NK-92 treated with Interleukin-12 subunit alpha and Interleukin-12 subunit beta, amount 100 ng/mL, for 24 hours (cell line): ENCODE data around the gene PAQR6.
"Not testable (repeated sequence)": the region's sequence is repeated elsewhere in the genome, so short reads cannot be mapped to it uniquely, and the experiment has no call there.

Experiments used
- DNase-seq: peaks from one replicate; lab custom pipeline; 2025; lab: John Stamatoyannopoulos, UW

PAQR6 gene

GRCh38 chr1:156230473-156230837, 17.4 kb downstream of the PAQR6 start:
- no peak for DNase-seq

GRCh38 chr1:156229809-156230472, 17.9 kb downstream of the PAQR6 start:
- no peak for DNase-seq

DNA sequence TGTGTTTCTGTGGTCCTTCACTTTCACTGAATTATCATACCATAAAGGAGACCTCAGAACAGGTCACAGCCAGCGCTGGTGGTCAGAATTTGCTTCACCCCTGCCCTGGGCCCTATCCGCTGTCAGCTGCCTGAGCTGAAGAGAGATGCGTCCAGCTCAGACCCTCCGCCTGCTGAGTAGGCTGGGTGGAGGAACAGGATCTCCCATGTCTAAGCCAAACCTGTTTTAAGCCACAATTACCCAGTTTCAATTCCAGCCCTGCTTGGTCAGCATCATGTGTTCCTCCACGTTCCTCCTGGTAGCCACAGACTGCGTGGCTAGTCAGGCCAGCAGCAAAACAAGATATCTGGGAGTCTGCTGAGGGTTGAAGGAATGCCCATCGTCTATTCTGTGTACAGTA, 19.4 kb downstream of the PAQR6 start:
- DNase-seq: no peak

- DNase-seq: no peak
Observed at GRCh38 chr1:156226782-156227181, 21.1 kb downstream of the PAQR6 start.

DNA sequence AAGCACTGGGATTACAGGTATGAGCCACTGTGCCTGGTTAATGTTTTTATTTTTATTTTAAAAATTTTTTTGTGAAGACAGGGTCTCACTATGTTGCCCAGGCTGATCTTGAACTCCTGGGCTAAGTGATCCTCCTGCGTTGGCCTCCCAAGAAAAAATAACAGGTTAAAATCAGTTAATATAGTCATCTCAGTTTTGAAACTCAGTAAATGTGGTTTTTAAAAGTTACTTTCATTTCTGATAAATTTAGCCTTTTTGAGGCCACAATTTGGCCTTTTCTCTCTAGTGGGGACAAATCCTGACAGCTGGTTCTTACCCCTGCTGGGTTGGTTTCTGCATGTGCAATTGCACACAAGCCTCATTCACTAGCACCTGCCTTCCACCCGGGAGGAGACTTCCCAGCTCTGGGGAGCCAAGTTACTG, 21.7 kb downstream of the PAQR6 start:
- peak; percentile 30 for DNase-seq

GRCh38 chr1:156225677-156226014, 22.2 kb downstream of the PAQR6 start:
- no peak for DNase-seq

- no peak for DNase-seq
Observed at GRCh38 chr1:156221986-156222692, 25.7 kb downstream of the PAQR6 start.

GRCh38 chr1:156220226-156220625, 27.6 kb downstream of the PAQR6 start:
- no peak for DNase-seq

- peak; percentile 35 for DNase-seq
Observed at GRCh38 chr1:156217871-156218270, 30.0 kb downstream of the PAQR6 start.

GRCh38 chr1:156216361-156217086, 31.3 kb downstream of the PAQR6 start:
- not testable (repeated sequence) for DNase-seq

- no peak for DNase-seq
Observed at GRCh38 chr1:156214024-156214748, 33.7 kb downstream of the PAQR6 start.

DNA sequence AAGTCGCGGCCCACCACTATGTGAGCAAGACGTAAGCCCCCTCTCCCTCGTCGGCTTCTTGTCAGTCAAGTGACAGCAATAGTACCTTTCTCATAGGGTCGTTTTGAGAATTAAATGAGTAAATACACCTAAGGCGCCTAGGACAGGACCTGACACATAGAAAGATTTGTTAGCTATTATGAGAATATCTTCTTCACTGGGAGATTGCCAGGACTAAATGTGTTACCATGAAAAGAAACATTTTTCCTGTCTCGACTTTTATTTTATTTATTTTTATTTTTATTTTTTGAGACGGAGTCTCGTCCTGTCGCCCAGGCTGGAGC, 34.3 kb downstream of the PAQR6 start:
- no peak for DNase-seq

DNA sequence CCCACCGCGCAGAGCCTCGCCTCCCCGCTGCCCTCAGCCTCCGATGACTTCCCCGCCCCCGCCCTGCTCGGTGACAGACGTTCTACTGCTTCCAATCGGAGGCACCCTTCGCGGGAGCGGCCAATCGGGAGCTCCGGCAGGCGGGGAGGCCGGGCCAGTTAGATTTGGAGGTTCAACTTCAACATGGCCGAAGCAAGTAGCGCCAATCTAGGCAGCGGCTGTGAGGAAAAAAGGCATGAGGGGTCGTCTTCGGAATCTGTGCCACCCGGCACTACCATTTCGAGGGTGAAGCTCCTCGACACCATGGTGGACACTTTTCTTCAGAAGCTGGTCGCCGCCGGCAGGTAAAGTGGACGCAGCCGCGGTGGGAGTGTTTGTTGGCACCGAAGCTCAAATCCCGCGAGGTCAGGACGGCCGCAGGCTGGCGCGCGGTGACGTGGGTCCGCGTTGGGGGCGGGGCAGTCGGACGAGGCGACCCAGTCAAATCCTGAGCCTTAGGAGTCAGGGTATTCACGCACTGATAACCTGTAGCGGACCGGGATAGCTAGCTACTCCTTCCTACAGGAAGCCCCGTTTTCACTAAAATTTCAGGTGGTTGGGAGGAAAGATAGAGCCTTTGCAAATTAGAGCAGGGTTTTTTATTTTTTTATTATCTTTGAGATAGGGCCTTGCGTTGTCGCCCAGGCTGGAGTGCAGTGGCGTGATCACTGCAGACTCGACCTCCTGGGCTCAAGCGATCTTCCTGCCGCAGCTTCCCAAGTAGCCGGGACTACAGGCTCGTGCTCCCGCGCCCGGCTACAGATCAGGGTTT, 34.8 kb downstream of the PAQR6 start, which contains the start of gene PMF1:
PMF1 (plus strand) TSS at position 175 of the 811 bp plus-strand sequence; CDS start at position 184, 9 bp downstream.
- DNase-seq: peak; percentile 96

DNA sequence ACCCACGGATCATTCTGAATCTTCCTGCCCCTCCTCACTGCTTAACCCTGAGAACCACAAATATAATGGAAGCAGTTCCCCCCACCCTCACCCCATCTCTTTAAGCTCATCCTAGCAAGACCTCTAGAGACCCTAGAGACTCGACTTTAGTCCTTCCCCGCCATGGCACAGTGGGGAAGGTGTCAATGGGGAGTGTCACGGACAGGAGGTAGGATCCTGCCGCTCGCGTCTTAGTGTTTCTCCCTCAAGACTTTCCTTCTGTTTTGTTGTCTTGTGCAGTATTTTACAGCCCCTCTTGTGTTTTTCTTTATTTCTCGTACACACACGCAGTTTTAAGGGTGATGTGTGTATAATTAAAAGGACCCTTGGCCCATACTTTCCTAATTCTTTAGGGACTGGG, 35.7 kb downstream of the PAQR6 start:
- DNase-seq: no peak

DNA sequence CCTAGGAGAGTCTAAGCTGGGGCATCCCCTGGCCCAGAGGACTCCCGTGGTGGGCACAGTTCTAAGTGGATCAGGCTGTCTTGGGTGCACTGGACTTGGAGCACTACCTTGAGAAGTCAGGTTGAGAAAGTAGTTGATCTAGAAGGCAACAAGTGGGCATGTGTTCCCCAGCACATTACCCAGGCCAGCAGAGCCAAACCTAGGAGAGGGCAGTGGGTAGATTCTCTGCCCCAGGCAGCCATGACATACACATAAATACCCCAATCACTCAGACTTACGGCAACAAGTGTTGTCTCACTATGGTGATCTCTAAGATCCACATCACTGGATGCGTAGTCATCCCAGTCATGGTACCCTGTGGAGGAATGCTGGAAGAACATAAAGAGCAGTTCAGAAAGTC, 36.6 kb downstream of the PAQR6 start:
- DNase-seq: no peak

- DNase-seq: no peak
Observed at GRCh38 chr1:156204686-156205085, 43.2 kb downstream of the PAQR6 start.

DNA sequence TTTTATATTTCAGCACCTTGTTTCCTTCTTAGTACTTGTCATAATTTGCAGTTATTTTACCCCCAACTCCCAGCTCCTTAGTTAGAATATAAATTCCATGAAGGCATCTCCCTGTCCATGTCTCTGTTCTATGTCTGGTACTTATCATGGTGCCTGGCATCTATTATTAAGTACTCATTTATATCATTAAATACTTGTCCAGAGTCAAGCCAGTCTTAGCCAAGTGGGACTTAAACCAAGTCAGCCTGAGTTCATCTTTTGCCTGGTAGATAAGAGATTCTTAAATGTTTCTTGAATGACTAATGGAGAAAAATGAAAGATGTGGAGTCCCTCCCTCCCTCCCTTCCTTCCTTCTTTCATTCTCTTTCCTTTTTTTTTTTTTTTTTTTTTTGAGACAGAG, 44.5 kb downstream of the PAQR6 start:
- no peak for DNase-seq

GRCh38 chr1:156200044-156200443, 47.8 kb downstream of the PAQR6 start:
- DNase-seq: peak; percentile 36

DNA sequence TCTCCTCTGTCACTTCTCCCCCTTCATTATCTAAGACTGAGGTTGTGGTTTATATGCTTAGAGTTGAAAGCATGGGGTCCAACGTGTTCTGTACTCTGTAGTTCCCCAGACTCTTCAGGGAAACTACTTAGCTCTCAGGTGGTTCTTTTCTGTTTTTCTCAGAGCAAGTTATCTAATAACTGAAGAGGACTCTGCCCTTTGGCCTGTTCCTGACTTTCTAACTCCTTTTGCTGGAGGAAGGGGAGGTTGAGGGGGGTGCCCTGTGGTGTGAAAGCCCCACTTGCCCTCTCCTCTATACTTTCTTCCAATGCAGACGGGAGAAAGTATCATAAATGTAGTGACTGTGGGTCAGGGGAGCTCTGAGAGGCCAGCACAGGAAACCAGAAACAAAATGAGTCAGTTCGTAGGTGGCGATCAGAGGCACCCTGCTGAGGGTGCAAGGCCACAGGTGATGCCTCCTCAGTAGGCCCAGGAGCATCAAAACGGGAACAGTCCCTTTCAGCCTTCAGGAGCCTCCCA, 49.0 kb downstream of the PAQR6 start:
- DNase-seq: peak; percentile 48

- DNase-seq: no peak
Observed at GRCh38 chr1:156196445-156196844, 51.4 kb downstream of the PAQR6 start.

DNA sequence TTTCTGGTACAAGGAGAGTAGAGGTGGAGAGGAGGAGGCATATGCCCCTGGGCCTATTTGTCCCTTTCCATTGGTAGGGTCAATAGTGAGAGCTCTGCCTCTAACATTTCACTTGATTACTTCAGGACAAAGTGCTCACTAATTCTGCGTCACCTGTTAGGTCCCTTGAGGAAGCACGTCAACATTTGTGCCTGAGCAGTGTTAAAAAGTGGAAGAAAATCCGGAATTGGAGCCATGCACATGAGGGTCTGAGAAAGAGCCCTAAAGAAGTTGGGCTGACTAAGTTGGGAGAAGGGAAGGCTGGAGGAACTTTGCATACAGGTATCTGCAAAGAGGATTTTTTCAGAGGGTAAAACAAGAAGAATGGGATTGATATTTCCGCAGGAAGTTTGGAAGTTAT, 52.0 kb downstream of the PAQR6 start:
- DNase-seq: no peak

DNA sequence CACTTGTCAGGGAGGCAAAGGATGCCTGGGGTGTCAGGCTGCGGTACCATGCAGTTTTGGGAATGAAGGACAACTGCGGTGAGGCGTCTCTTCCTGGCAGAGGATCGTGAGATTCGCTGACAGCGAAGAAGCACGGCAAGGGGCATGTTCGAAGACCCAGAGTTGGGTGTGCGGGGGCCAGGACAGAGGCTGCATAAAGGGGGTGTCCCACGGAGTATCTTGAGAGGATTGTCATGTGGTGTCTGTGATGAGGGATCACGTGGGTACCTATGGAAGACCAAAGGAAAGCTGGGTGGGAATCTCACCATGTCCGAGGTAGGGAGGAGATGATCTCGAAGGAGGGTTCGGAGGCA, 53.6 kb downstream of the PAQR6 start:
- DNase-seq: no peak
